OCI-LY1 (cell line): ENCODE data around the gene RXFP3.

Experiments
- EZH2 ChIP-seq: fragments of 200-600 bp; sonication (generic), shearing (Covaris generic); IDR thresholded peaks from 2 replicates; pipeline ENCODE4 v1.8.0; 2017; ENCODE audit warnings: borderline replicate concordance, mixed run types, mild to moderate bottlenecking, antibody characterized with exemption, low read length, moderate library complexity, mixed read lengths
- TF ChIP-seq, protein P1 (sequence below): fragments of 200-600 bp; sonication (generic), shearing (Covaris generic); IDR thresholded peaks from 2 replicates; pipeline ENCODE4 v1.5.1; 2017; ENCODE audit warnings: mild to moderate bottlenecking, antibody characterized with exemption, low read length, moderate library complexity, mixed read lengths

GRCh38 chr5:33937017-33937706 lies 976 bp downstream of the RXFP3 start:
- TF ChIP-seq, protein P1, sequence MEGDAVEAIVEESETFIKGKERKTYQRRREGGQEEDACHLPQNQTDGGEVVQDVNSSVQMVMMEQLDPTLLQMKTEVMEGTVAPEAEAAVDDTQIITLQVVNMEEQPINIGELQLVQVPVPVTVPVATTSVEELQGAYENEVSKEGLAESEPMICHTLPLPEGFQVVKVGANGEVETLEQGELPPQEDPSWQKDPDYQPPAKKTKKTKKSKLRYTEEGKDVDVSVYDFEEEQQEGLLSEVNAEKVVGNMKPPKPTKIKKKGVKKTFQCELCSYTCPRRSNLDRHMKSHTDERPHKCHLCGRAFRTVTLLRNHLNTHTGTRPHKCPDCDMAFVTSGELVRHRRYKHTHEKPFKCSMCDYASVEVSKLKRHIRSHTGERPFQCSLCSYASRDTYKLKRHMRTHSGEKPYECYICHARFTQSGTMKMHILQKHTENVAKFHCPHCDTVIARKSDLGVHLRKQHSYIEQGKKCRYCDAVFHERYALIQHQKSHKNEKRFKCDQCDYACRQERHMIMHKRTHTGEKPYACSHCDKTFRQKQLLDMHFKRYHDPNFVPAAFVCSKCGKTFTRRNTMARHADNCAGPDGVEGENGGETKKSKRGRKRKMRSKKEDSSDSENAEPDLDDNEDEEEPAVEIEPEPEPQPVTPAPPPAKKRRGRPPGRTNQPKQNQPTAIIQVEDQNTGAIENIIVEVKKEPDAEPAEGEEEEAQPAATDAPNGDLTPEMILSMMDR: no peak
- TF ChIP-seq EZH2: no peak
